IMR-90 (cell line): ENCODE results near the gene MEIS2. TPM values are rescaled to one million over a fixed set of nuclear protein-coding genes. Genes with fewer than 3 reads are reported as not detected.

ENCODE experiments used
- ATAC-seq: fragments of 200-7000 bp; cut with Tn5 transposase; 2 replicates; pipeline ENCODE4 v1.9.1; 2020; ENCODE audit warnings: low read depth, mild to moderate bottlenecking, moderate library complexity
- BruUV-seq: library from RNA; stranded (reverse); fragments of 400-500 nt; replicated peaks from 2 replicates; lab custom pipeline; 2021; lab: Mats Ljungman, UMichigan
- CTCF ChIA-PET: fragments of 300-600 bp; formaldehyde crosslinking; extraction: SDS; loops from one replicate; lab custom pipeline; 2021; ENCODE audit warnings: antibody characterized with exemption; lab: Yijun Ruan, JAX
- POLR2A ChIA-PET: fragments of 300-600 bp; sonication (Branson Sonifier 250); formaldehyde crosslinking; loops from one replicate; lab custom pipeline; 2022; ENCODE audit warnings: antibody characterized with exemption; ENCODE audit not compliant: unreplicated experiment; lab: Charles Lee
- DNase-seq: peaks from one replicate; pipeline ENCODE4 v3.0.0; 2013
- H2AFZ ChIP-seq: replicated peaks from 2 replicates; pipeline ENCODE3; 2013; ENCODE audit warnings: low read length, mild to moderate bottlenecking; ENCODE audit not compliant: poor library complexity
- H2AK5ac ChIP-seq: 2 replicates; pipeline ENCODE4 v1.6.1; 2013; ENCODE audit warnings: low read depth, low read length, inconsistent platforms
- H2AK9ac ChIP-seq: replicated peaks from 2 replicates; pipeline ENCODE3; 2013; ENCODE audit warnings: mild to moderate bottlenecking, low read depth, low read length, moderate library complexity; ENCODE audit not compliant: poor library complexity
- H2BK120ac ChIP-seq: 2 replicates; pipeline ENCODE4 v1.6.1; 2013; ENCODE audit warnings: low read depth, low read length, inconsistent platforms
- H2BK15ac ChIP-seq: 3 replicates; pipeline ENCODE4 v1.6.1; 2013; ENCODE audit warnings: low read depth, low read length, inconsistent platforms
- H2BK20ac ChIP-seq: 2 replicates; pipeline ENCODE4 v1.6.1; 2013; ENCODE audit warnings: low read depth, mild to moderate bottlenecking, inconsistent platforms, low read length, moderate library complexity
- H2BK5ac ChIP-seq: 2 replicates; pipeline ENCODE4 v1.6.1; 2013; ENCODE audit warnings: mild to moderate bottlenecking, low read depth, low read length, inconsistent platforms; ENCODE audit not compliant: poor library complexity, severe bottlenecking
- H3K14ac ChIP-seq: replicated peaks from 2 replicates; pipeline ENCODE4 v1.6.1; 2013; ENCODE audit warnings: low read depth, low read length, inconsistent platforms
- H3K18ac ChIP-seq: 2 replicates; pipeline ENCODE4 v1.6.1; 2013; ENCODE audit warnings: low read depth, low read length, control low read depth
- H3K23ac ChIP-seq: 2 replicates; pipeline ENCODE4 v1.6.1; 2013; ENCODE audit warnings: low read depth, low read length, inconsistent platforms
- H3K27ac ChIP-seq: 2 replicates; pipeline ENCODE4 v1.5.1; 2013; ENCODE audit warnings: mild to moderate bottlenecking, control low read depth, low read length; ENCODE audit not compliant: insufficient read depth
- H3K27me3 ChIP-seq: 2 replicates; pipeline ENCODE4 v1.6.1; 2013; ENCODE audit warnings: low read length; ENCODE audit not compliant: control insufficient read depth, insufficient read depth
- H3K36me3 ChIP-seq: 2 replicates; pipeline ENCODE4 v1.6.1; 2013; ENCODE audit warnings: low read length, mixed read lengths; ENCODE audit not compliant: control insufficient read depth, insufficient read depth
- H3K4ac ChIP-seq: 2 replicates; pipeline ENCODE4 v1.6.1; 2013; ENCODE audit warnings: low read depth, low read length, inconsistent platforms
- H3K4me1 ChIP-seq: 2 replicates; pipeline ENCODE4 v1.6.1; 2013; ENCODE audit warnings: low read length, mixed read lengths; ENCODE audit not compliant: control insufficient read depth, insufficient read depth
- H3K4me2 ChIP-seq: 2 replicates; pipeline ENCODE4 v1.6.1; 2013; ENCODE audit warnings: low read depth, mild to moderate bottlenecking, control low read depth, low read length, moderate library complexity
- H3K4me3 ChIP-seq: 2 replicates; pipeline ENCODE4 v1.5.1; 2013; ENCODE audit warnings: low read depth, mild to moderate bottlenecking, control low read depth, low read length, moderate library complexity; ENCODE audit not compliant: insufficient read depth
- H3K56ac ChIP-seq: 2 replicates; pipeline ENCODE4 v1.6.1; 2013; ENCODE audit warnings: low read length, inconsistent platforms; ENCODE audit not compliant: insufficient read depth; ENCODE audit errors: extremely low read depth
- H3K79me1 ChIP-seq, 2 experiments: 2 replicates each; pipeline ENCODE4 v1.6.1; 2013; ENCODE audit warnings: low read length in 2 of 2, inconsistent platforms in 1 of 2, low read depth in 1 of 2
- H3K9ac ChIP-seq: 2 replicates; pipeline ENCODE4 v1.6.1; 2013; ENCODE audit warnings: low read depth, low read length, control low read depth
- H3K9me1 ChIP-seq: 2 replicates; pipeline ENCODE4 v1.6.1; 2013; ENCODE audit warnings: low read length, inconsistent platforms; ENCODE audit not compliant: insufficient read depth
- H3K9me3 ChIP-seq: 2 replicates; pipeline ENCODE4 v1.6.1; 2013; ENCODE audit warnings: low read length; ENCODE audit not compliant: control insufficient read depth, insufficient read depth
- H4K20me1 ChIP-seq: 2 replicates; pipeline ENCODE4 v1.6.1; 2013; ENCODE audit warnings: low read length, inconsistent platforms; ENCODE audit not compliant: insufficient read depth
- H4K5ac ChIP-seq: 2 replicates; pipeline ENCODE4 v1.6.1; 2013; ENCODE audit warnings: mild to moderate bottlenecking, low read depth, low read length, control low read depth
- H4K8ac ChIP-seq, 2 experiments: 2 replicates each; pipeline ENCODE4 v1.6.1; 2013; ENCODE audit warnings: low read depth in 2 of 2, low read length in 2 of 2, control low read depth in 1 of 2, inconsistent platforms in 1 of 2
- H4K91ac ChIP-seq: 2 replicates; pipeline ENCODE4 v1.6.1; 2013; ENCODE audit warnings: low read depth, low read length, inconsistent platforms; ENCODE audit not compliant: insufficient read depth
- MXI1 ChIP-seq: IDR thresholded peaks from 2 replicates; pipeline ENCODE4 v1.6.1; 2012; ENCODE audit warnings: low read depth, mild to moderate bottlenecking, low read length, moderate library complexity, borderline replicate concordance
- RCOR1 ChIP-seq: IDR thresholded peaks from 2 replicates; pipeline ENCODE4 v1.6.1; 2012; ENCODE audit warnings: mild to moderate bottlenecking, low read length, improper control_type of control experiment; ENCODE audit not compliant: insufficient replicate concordance
- SMC3 ChIP-seq: fragments of 150-350 bp; IDR thresholded peaks from 2 replicates; pipeline ENCODE4 v1.6.1; 2016; ENCODE audit warnings: low read depth, mild to moderate bottlenecking, antibody characterized with exemption, low read length, moderate library complexity
- WGBS, 2 experiments: methylation state at CpG; one replicate each; pipeline versions ENCODE4 v1.1.5 to v1.1.7; 2013; ENCODE audit warnings: missing lambda C conversion rate in 2 of 2; ENCODE audit not compliant: insufficient read length in 1 of 2; ENCODE audit errors: extremely low coverage in 2 of 2; 5-methylcytosine and 5-hydroxymethylcytosine counted together
- dilution Hi-C: fragments of 300-500 bp; cut with HindIII; formaldehyde crosslinking; loops from one replicate; pipeline ENCODE4 v1.14.3; 2018; ENCODE audit warnings: low sequenced_read_pairs; ENCODE audit not compliant: unreplicated experiment
- in situ Hi-C: fragments of 300-500 bp; cut with MboI; formaldehyde crosslinking; loops from 3 replicates; pipeline ENCODE4 v1.14.3; 2019; ENCODE audit warnings: low sequenced_read_pairs, inconsistent platforms, mixed read lengths
- intact Hi-C: fragments of 100-400 bp; cut with micrococcal nuclease; formaldehyde crosslinking; loops from 2 replicates; pipeline ENCODE4 v1.10.0; 2022
- polyA plus RNA-seq, 3 experiments: library from polyadenylated mRNA; depleted of rRNA; stranded (reverse); fragments of >200 nt; gene quantifications; 2 replicates each; pipeline ENCODE4 v1.2.3, GENCODE V29; 2012; ENCODE audit warnings: low replicate concordance in 1 of 3
- total RNA-seq: library from RNA; depleted of rRNA; stranded (reverse); fragments of >200 nt; gene quantifications from 2 replicates; pipeline ENCODE4 v1.2.3, GENCODE V29; 2012
- TF ChIP-seq, protein P1 (sequence below): conservative IDR thresholded peaks from 2 replicates; pipeline ENCODE4 v1.5.1; 2012; ENCODE audit warnings: mild to moderate bottlenecking, low read depth, low read length, improper control_type of control experiment

MEIS2 gene
- total and polyA plus RNA-seq, 2 of the 4 experiments (the other 2 are of a cell fraction) = 70.1 to 71.3 TPM

GRCh38 chr15:36877796-36878683 is 222.3 kb downstream of the MEIS2 start:
- no peak overlapping the region for H4K91ac ChIP-seq
- no peaks in the 10 kb centered on the region for H3K79me1 ChIP-seq
- no peak overlapping the region for H2AK9ac ChIP-seq
- H3K27me3 ChIP-seq = peaks cover 18% of the 10 kb centered on the region
- no peak overlapping the region for H3K14ac ChIP-seq
- dilution Hi-C loops (no loop called here), in situ Hi-C loops (loop anchor here (25.0 kb wide), 1 partner anchor 1009 kb away; no protein-coding TSS in a partner anchor), intact Hi-C loops (no loop called here)
- H3K4me1 ChIP-seq = no peaks in the 10 kb centered on the region
- peaks cover 2% of the 10 kb centered on the region; the same call in 1 of the 2 replicates for H3K9me3 ChIP-seq
- no peaks in the 10 kb centered on the region for H3K9me1 ChIP-seq
- POLR2A ChIA-PET = no interaction called here
- H4K8ac ChIP-seq = no peak overlapping the region
- H3K27ac ChIP-seq = no peak overlapping the region
- WGBS, 2 experiments = 70% methylated on average over 6 of the region's 38 CpGs; no CpG with 5 or more reads in 1 of the 2 experiments
- no peak overlapping the region for H3K9ac ChIP-seq
- peak overlapping the region; percentile 29 for H3K4ac ChIP-seq
- no peak overlapping the region for H3K56ac ChIP-seq
- H2AK5ac ChIP-seq = no peak overlapping the region
- no peak overlapping the region for H3K18ac ChIP-seq
- H3K23ac ChIP-seq = no peak overlapping the region; the same call in 1 of the 2 replicates
- no TSS peak for BruUV-seq
- H2BK20ac ChIP-seq = no peak overlapping the region
- H2AFZ ChIP-seq = peak overlapping the region; percentile 67
- H2BK15ac ChIP-seq = no peak overlapping the region; the same call in 2 of the 3 replicates
- H2BK5ac ChIP-seq = no peak overlapping the region
- ATAC-seq (no peak), DNase-seq (no peak)
- no peaks in the 10 kb centered on the region for H4K20me1 ChIP-seq
- no peak overlapping the region for H2BK120ac ChIP-seq
- CTCF ChIA-PET = no interaction called here
- H3K4me3 ChIP-seq = no peak overlapping the region
- no peak overlapping the region for H4K5ac ChIP-seq
- TF ChIP-seq MXI1 = no peak
- TF ChIP-seq RCOR1 = no peak
- TF ChIP-seq SMC3 = no peak
- TF ChIP-seq, protein P1, sequence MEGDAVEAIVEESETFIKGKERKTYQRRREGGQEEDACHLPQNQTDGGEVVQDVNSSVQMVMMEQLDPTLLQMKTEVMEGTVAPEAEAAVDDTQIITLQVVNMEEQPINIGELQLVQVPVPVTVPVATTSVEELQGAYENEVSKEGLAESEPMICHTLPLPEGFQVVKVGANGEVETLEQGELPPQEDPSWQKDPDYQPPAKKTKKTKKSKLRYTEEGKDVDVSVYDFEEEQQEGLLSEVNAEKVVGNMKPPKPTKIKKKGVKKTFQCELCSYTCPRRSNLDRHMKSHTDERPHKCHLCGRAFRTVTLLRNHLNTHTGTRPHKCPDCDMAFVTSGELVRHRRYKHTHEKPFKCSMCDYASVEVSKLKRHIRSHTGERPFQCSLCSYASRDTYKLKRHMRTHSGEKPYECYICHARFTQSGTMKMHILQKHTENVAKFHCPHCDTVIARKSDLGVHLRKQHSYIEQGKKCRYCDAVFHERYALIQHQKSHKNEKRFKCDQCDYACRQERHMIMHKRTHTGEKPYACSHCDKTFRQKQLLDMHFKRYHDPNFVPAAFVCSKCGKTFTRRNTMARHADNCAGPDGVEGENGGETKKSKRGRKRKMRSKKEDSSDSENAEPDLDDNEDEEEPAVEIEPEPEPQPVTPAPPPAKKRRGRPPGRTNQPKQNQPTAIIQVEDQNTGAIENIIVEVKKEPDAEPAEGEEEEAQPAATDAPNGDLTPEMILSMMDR = no peak
- no peak overlapping the region for H3K4me2 ChIP-seq
- no peaks in the 10 kb centered on the region for H3K36me3 ChIP-seq
